CD14-positive monocyte (primary cell): ENCODE data around the gene GREB1L. TPM values are rescaled to one million over a fixed set of nuclear protein-coding genes. Genes with fewer than 3 reads are reported as not detected.
"Not testable (repeated sequence)": the region's sequence is repeated elsewhere in the genome, so short reads cannot be mapped to it uniquely, and the experiment has no call there.

Experiments
- DNase-seq, 3 donors: peaks; one replicate each; pipeline ENCODE4 v3.0.0-alpha.2; 2011 to 2022
- H2AFZ ChIP-seq: 2 replicates; pipeline ENCODE4 v1.6.0; 2012; ENCODE audit warnings: mild to moderate bottlenecking, low read depth, low read length, inconsistent platforms; ENCODE audit not compliant: insufficient read depth, poor library complexity, severe bottlenecking
- H3K27ac ChIP-seq, 2 donors: 1 replicate in 1 of 2; 2 replicates in 1 of 2; pipeline ENCODE4 v1.5.1; 2012 to 2013; ENCODE audit warnings: low read length in 2 of 2, control low read depth in 1 of 2, inconsistent platforms in 1 of 2, low read depth in 1 of 2, mild to moderate bottlenecking in 1 of 2
- H3K27me3 ChIP-seq, 2 donors: one replicate each; pipeline versions ENCODE4 v1.6.0 to v1.6.1; 2011 to 2013; ENCODE audit warnings: low read length in 2 of 2; ENCODE audit not compliant: control insufficient read depth in 2 of 2, insufficient read depth in 2 of 2
- H3K36me3 ChIP-seq, 2 donors: replicated peaks in 1 of 2; 1 replicate in 1 of 2; 2 replicates in 1 of 2; pipeline versions ENCODE4 v1.5.1 to v1.6.1; 2012 to 2013; ENCODE audit warnings: low read length in 2 of 2, control low read depth in 1 of 2, inconsistent platforms in 1 of 2, mild to moderate bottlenecking in 1 of 2; ENCODE audit not compliant: insufficient read depth in 2 of 2, control insufficient read depth in 1 of 2
- H3K4me1 ChIP-seq, 2 donors: 1 replicate in 1 of 2; 2 replicates in 1 of 2; pipeline versions ENCODE4 v1.5.1 to v1.6.1; 2012 to 2013; ENCODE audit warnings: low read length in 2 of 2, control low read depth in 1 of 2, inconsistent platforms in 1 of 2, mild to moderate bottlenecking in 1 of 2, moderate library complexity in 1 of 2; ENCODE audit not compliant: insufficient read depth in 2 of 2, control insufficient read depth in 1 of 2
- H3K4me2 ChIP-seq: replicated peaks from 2 replicates; pipeline ENCODE3; 2012; ENCODE audit warnings: low read length, moderate library complexity, mild to moderate bottlenecking; ENCODE audit not compliant: poor library complexity, severe bottlenecking; ENCODE audit errors: extremely low read depth
- H3K4me3 ChIP-seq, 3 experiments: fragments of 200-600 bp in 1 of 3; sonication (generic) in 1 of 3; replicated peaks in 1 of 3; 1 replicate in 2 of 3; 2 replicates in 1 of 3; pipeline ENCODE4 v1.5.1; 2011 to 2013; ENCODE audit warnings: low read length in 3 of 3, mild to moderate bottlenecking in 3 of 3, control low read depth in 2 of 3, low read depth in 2 of 3, inconsistent platforms in 1 of 3, moderate library complexity in 1 of 3
- H3K79me2 ChIP-seq: 2 replicates; pipeline ENCODE4 v1.6.0; 2012; ENCODE audit warnings: mild to moderate bottlenecking, control low read depth, inconsistent platforms, low read length, moderate library complexity; ENCODE audit not compliant: insufficient read depth
- H3K9ac ChIP-seq: 2 replicates; pipeline ENCODE4 v1.6.0; 2017; ENCODE audit warnings: low read length, mild to moderate bottlenecking; ENCODE audit not compliant: insufficient read depth, poor library complexity, severe bottlenecking
- H3K9me3 ChIP-seq, 2 donors: replicated peaks in 1 of 2; 1 replicate in 1 of 2; 2 replicates in 1 of 2; pipeline versions ENCODE4 v1.5.1 to v1.6.1; 2012 to 2013; ENCODE audit warnings: low read length in 2 of 2, control low read depth in 1 of 2; ENCODE audit not compliant: control insufficient read depth in 1 of 2, insufficient read depth in 1 of 2
- H4K20me1 ChIP-seq: 2 replicates; pipeline ENCODE4 v1.6.0; 2012; ENCODE audit warnings: mild to moderate bottlenecking, low read length, control low read depth, moderate library complexity; ENCODE audit not compliant: insufficient read depth
- H3K27ac Mint-ChIP-seq, 7 donors: one replicate each; pipeline ENCODE4 v1.8.0; 2020; ENCODE audit warnings: mild to moderate bottlenecking in 7 of 7, mixed read lengths in 7 of 7, moderate library complexity in 6 of 7, inconsistent platforms in 2 of 7
- H3K27me3 Mint-ChIP-seq, 3 donors: one replicate each; pipeline ENCODE4 v1.8.0; 2021 to 2022; ENCODE audit warnings: low read depth in 3 of 3, mild to moderate bottlenecking in 3 of 3, mixed read lengths in 3 of 3, moderate library complexity in 3 of 3, inconsistent platforms in 1 of 3
- H3K36me3 Mint-ChIP-seq, 2 donors: one replicate each; pipeline ENCODE4 v1.8.0; 2020; ENCODE audit warnings: mixed read lengths in 2 of 2, inconsistent platforms in 1 of 2, mild to moderate bottlenecking in 1 of 2
- H3K4me1 Mint-ChIP-seq: one replicate; pipeline ENCODE4 v1.8.0; 2020; ENCODE audit warnings: mild to moderate bottlenecking, mixed read lengths
- H3K4me3 Mint-ChIP-seq, 2 donors: one replicate each; pipeline ENCODE4 v1.8.0; 2020; ENCODE audit warnings: mild to moderate bottlenecking in 2 of 2, mixed read lengths in 2 of 2, moderate library complexity in 1 of 2
- H3K9me3 Mint-ChIP-seq, 7 donors: one replicate each; pipeline ENCODE4 v1.8.0; 2020 to 2022; ENCODE audit warnings: mixed read lengths in 7 of 7, mild to moderate bottlenecking in 6 of 7, moderate library complexity in 6 of 7, inconsistent platforms in 2 of 7
- CTCF ChIP-seq: fragments of 200-600 bp; IDR thresholded peaks from one replicate; pipeline ENCODE4 v1.8.0; 2022; ENCODE audit warnings: antibody characterized with exemption, mild to moderate bottlenecking
- WGBS: methylation state at CpG from one replicate; pipeline ENCODE4 v1.1.5; 2013; ENCODE audit warnings: missing lambda C conversion rate; ENCODE audit not compliant: insufficient coverage; 5-methylcytosine and 5-hydroxymethylcytosine counted together
- intact Hi-C, 2 donors: fragments of 100-400 bp; cut with micrococcal nuclease; formaldehyde crosslinking; loops; one replicate each; pipeline versions ENCODE4 v1.15.0 to v1.15.1; 2023
- polyA plus RNA-seq, 3 donors: library from polyadenylated mRNA; depleted of rRNA in 1 of 3; unstranded in 2 of 3; stranded (reverse) in 1 of 3; fragments of 300-500 nt in 2 of 3; fragments of >200 nt in 1 of 3; fragmentation: Illumina TruSeq in 2 of 3; gene quantifications; 1 replicate in 2 of 3; 2 replicates in 1 of 3; pipeline ENCODE4 v1.2.3, GENCODE V29; 2012 to 2021

Gene GREB1L
- polyA plus RNA-seq, 3 donors: 0.02 to 0.03 TPM; not detected in 1

DNA sequence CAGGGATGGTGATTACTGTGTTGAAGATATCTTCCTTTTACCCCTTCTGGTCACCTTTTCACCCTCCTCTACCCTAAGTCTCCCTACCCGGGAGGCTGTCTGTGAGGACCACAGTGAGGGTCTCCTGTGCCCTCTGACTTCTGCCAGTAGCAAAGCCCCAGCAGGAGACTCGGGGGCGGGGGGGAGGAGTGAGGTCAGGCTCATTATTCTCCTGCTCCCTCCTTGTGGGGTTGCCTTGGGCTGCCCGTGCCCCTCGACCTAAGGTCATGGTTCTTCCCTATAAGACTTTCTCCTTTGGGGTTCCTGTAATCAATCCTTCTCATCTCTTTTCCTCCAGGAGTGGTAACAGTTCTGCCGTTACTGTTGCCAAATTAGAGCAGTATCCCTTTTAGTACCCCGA lies 65.5 kb downstream of the GREB1L start:
- H3K27me3 ChIP-seq: no peaks in the 10 kb centered on the region
- H3K4me2 ChIP-seq: no peak overlapping the region
- H4K20me1 ChIP-seq: no peaks in the 10 kb centered on the region
- WGBS: 80% methylated on average over 2 of the region's 7 CpGs
- H3K9me3 ChIP-seq: no peaks in the 10 kb centered on the region
- H3K4me1 Mint-ChIP-seq: no peaks in the 10 kb centered on the region
- TF ChIP-seq CTCF: no peak
- H3K36me3 ChIP-seq: no peaks in the 10 kb centered on the region
- no peak for DNase-seq
- no peaks in the 10 kb centered on the region for H3K4me1 ChIP-seq
- H3K27ac ChIP-seq: no peak overlapping the region
- no peak overlapping the region for H3K9ac ChIP-seq
- intact Hi-C loops: no loop called here
- no peak overlapping the region for H3K4me3 Mint-ChIP-seq
- no peaks in the 10 kb centered on the region for H3K36me3 Mint-ChIP-seq
- no peak overlapping the region for H2AFZ ChIP-seq
- no peaks in the 10 kb centered on the region for H3K79me2 ChIP-seq
- no peak overlapping the region for H3K27ac Mint-ChIP-seq
- peaks cover 0 to 4% (median 0%) of the 10 kb centered on the region in 7 donors for H3K9me3 Mint-ChIP-seq
- H3K27me3 Mint-ChIP-seq: peaks cover 0 to 8% (median 0%) of the 10 kb centered on the region in 3 donors
- no peak overlapping the region for H3K4me3 ChIP-seq

DNA sequence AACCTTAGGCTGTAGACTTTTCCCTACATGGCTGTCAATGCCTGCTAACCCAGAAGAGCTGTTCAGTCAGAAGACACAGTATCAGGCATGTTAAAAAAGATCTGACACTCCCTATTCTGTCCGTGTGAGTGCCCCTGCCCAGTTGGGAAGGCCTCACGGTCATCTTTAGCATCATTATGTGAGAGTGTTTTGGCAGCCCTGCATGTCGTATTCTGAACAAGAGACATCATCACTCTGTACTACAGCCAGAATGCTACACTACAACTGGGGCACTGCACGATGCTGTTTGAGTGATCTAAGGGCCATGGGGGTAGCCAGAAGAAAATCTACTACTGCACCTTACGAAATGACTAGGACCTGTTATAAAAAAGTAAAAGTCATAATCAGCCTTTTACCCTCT lies 67.2 kb downstream of the GREB1L start:
- Histone ChIP-seq H3K4me1 (no peaks in the 10 kb centered on the region), H3K4me3 (no peak overlapping the region), H3K9me3 (no peaks in the 10 kb centered on the region), H3K36me3 (no peaks in the 10 kb centered on the region), H4K20me1 (no peaks in the 10 kb centered on the region), H3K4me2 (no peak overlapping the region), H2AFZ (no peak overlapping the region), H3K79me2 (no peaks in the 10 kb centered on the region), H3K9ac (no peak overlapping the region), H3K27me3 (no peaks in the 10 kb centered on the region), H3K27ac (no peak overlapping the region)
- no peak for DNase-seq
- Mint-ChIP-seq H3K27ac (no peak overlapping the region), H3K27me3 (peaks cover 0 to 8% (median 0%) of the 10 kb centered on the region in 3 donors), H3K4me1 (no peaks in the 10 kb centered on the region), H3K9me3 (peaks cover 0 to 4% (median 0%) of the 10 kb centered on the region in 7 donors), H3K4me3 (no peak overlapping the region), H3K36me3 (no peaks in the 10 kb centered on the region)
- no peak for TF ChIP-seq CTCF
- intact Hi-C loops: no loop called here
- WGBS: 100% methylated on average over 1 of the region's 5 CpGs

DNA sequence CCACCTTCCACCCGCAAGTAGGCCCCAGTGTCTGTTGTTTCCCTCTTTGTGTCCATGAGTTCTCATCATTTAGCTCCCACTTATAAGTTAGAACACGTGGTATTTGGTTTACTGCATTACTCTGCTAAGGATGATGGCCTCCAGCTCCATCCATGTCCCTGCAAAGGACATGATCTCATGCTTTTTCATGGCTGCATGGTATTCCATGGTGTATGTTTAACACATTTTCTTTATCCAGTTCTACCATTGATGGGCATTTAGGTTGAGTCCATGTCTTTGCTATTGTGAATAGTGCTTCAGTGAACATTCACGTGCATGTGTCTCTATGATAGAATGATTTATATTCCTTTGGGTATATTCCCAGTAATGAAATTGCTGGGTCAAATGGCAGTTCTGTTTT lies 69.9 kb downstream of the GREB1L start:
- DNase-seq, H3K9ac ChIP-seq, H3K9me3 Mint-ChIP-seq, H3K27ac ChIP-seq, H2AFZ ChIP-seq, H3K4me1 ChIP-seq, H3K36me3 ChIP-seq, H3K79me2 ChIP-seq, H3K9me3 ChIP-seq, H3K27me3 ChIP-seq, H3K27ac Mint-ChIP-seq, H3K4me1 Mint-ChIP-seq, H3K27me3 Mint-ChIP-seq, H3K36me3 Mint-ChIP-seq, H4K20me1 ChIP-seq, H3K4me3 Mint-ChIP-seq, H3K4me2 ChIP-seq, H3K4me3 ChIP-seq, intact Hi-C loops: not testable (repeated sequence)
- 100% methylated on average over 1 of the region's 3 CpGs for WGBS
